Activated CD8-positive, alpha-beta T cell treated with anti-CD3 and anti-CD28 coated beads for 36 hours (primary cell): ENCODE data around the gene TOM1L2. TPM values are rescaled to one million over a fixed set of nuclear protein-coding genes. Genes with fewer than 3 reads are reported as not detected.

Experiments used
- ATAC-seq: fragments of 200-7000 bp; cut with Tn5 transposase; one replicate; pipeline ENCODE4 v1.10.0; 2021; ENCODE audit warnings: mild to moderate bottlenecking, moderate library complexity
- CTCF ChIA-PET: fragments of 350-600 bp; sonication (Branson Sonifier 250); formaldehyde crosslinking; loops from one replicate; lab custom pipeline; 2021; ENCODE audit warnings: antibody characterized with exemption; lab: Charles Lee
- POLR2A ChIA-PET: fragments of 350-600 bp; sonication (Branson Sonifier 250); formaldehyde crosslinking; loops from one replicate; lab custom pipeline; 2021; ENCODE audit warnings: antibody characterized with exemption; lab: Charles Lee
- DNase-seq: peaks from one replicate; pipeline ENCODE4 v3.0.0-alpha.2; 2020
- H3K27ac Mint-ChIP-seq: one replicate; pipeline ENCODE4 v1.8.0; 2021; ENCODE audit warnings: mild to moderate bottlenecking, mixed read lengths
- H3K27me3 Mint-ChIP-seq: one replicate; pipeline ENCODE4 v1.8.0; 2021; ENCODE audit warnings: mixed read lengths
- H3K36me3 Mint-ChIP-seq: one replicate; pipeline ENCODE4 v1.8.0; 2021; ENCODE audit warnings: low read depth, mixed read lengths
- H3K4me1 Mint-ChIP-seq: one replicate; pipeline ENCODE4 v1.8.0; 2021; ENCODE audit warnings: low read depth, mixed read lengths
- H3K4me3 Mint-ChIP-seq: one replicate; pipeline ENCODE4 v1.8.0; 2021; ENCODE audit warnings: mild to moderate bottlenecking, moderate library complexity, mixed read lengths
- H3K9me3 Mint-ChIP-seq: one replicate; pipeline ENCODE4 v1.8.0; 2021; ENCODE audit warnings: mixed read lengths
- intact Hi-C: fragments of 100-400 bp; cut with micrococcal nuclease; formaldehyde crosslinking; loops from one replicate; pipeline ENCODE4 v1.10.0; 2022
- total RNA-seq, 2 experiments: library from RNA; stranded (reverse); gene quantifications; one replicate each; pipeline ENCODE4 v1.2.3, GENCODE V29; 2021
- TF ChIP-seq, protein P1 (sequence below): fragments of 200-600 bp; IDR thresholded peaks from one replicate; pipeline ENCODE4 v1.8.0; 2022; ENCODE audit warnings: antibody characterized with exemption, mild to moderate bottlenecking

The TOM1L2 gene
- total RNA-seq, 2 experiments from 2014 or later = 10.3 to 10.8 TPM

DNA sequence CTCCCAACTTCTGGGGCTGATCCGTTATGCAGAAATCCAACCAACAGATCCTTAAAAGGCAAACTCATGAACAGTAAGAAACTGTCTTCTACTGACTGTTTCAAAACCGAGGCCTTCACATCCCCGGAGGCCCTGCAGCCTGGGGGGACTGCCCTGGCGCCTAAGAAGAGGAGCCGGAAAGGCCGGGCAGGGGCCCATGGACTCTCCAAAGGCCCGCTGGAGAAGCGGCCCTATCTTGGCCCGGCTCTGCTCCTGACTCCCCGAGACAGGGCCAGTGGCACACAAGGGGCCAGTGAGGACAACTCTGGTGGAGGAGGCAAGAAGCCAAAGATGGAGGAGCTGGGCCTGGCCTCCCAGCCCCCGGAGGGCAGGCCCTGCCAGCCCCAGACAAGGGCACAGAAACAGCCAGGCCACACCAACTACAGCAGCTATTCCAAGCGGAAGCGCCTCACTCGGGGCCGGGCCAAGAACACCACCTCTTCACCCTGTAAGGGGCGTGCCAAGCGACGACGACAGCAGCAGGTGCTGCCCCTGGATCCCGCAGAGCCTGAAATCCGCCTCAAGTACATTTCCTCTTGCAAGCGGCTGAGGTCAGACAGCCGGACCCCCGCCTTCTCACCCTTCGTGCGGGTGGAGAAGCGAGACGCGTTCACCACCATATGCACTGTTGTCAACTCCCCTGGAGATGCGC is 174.9 kb downstream of the TOM1L2 start:
- DNase-seq = no peak
- no peaks in the 10 kb centered on the region for H3K9me3 Mint-ChIP-seq
- ATAC-seq = no peak
- H3K27ac Mint-ChIP-seq = no peak overlapping the region
- peaks cover 9% of the 10 kb centered on the region for H3K36me3 Mint-ChIP-seq
- H3K27me3 Mint-ChIP-seq = no peaks in the 10 kb centered on the region
- no peak overlapping the region for H3K4me3 Mint-ChIP-seq
- ChIA-PET POLR2A (interaction anchor here (1.6 kb wide), 1 partner anchor 10 kb away, joined by 6 read pairs; no protein-coding TSS in a partner anchor), CTCF (interaction anchor here (0.9 kb wide), 2 partner anchors 15 to 88 kb away, joined by 3 read pairs; no protein-coding TSS in a partner anchor)
- intact Hi-C loops = no loop called here
- H3K4me1 Mint-ChIP-seq = peaks cover 16% of the 10 kb centered on the region
- TF ChIP-seq, protein P1, sequence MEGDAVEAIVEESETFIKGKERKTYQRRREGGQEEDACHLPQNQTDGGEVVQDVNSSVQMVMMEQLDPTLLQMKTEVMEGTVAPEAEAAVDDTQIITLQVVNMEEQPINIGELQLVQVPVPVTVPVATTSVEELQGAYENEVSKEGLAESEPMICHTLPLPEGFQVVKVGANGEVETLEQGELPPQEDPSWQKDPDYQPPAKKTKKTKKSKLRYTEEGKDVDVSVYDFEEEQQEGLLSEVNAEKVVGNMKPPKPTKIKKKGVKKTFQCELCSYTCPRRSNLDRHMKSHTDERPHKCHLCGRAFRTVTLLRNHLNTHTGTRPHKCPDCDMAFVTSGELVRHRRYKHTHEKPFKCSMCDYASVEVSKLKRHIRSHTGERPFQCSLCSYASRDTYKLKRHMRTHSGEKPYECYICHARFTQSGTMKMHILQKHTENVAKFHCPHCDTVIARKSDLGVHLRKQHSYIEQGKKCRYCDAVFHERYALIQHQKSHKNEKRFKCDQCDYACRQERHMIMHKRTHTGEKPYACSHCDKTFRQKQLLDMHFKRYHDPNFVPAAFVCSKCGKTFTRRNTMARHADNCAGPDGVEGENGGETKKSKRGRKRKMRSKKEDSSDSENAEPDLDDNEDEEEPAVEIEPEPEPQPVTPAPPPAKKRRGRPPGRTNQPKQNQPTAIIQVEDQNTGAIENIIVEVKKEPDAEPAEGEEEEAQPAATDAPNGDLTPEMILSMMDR = no peak

DNA sequence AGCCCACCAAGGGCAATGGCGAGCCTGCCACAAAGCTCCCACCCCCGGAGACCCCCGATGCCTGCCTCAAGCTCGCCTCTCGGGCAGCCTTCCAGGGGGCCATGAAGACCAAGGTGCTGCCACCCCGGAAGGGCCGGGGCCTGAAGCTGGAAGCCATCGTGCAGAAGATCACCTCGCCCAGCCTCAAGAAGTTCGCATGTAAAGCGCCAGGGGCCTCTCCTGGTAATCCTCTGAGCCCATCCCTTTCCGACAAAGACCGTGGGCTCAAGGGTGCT is 175.5 kb downstream of the TOM1L2 start:
- ChIA-PET POLR2A (interaction anchor here (1.1 to 1.6 kb wide), 2 partner anchors 10 to 15 kb away, joined by 3 to 6 read pairs; no protein-coding TSS in a partner anchor), CTCF (interaction anchor here (0.9 kb wide), 1 partner anchor 14 kb away, joined by 3 read pairs; no protein-coding TSS in a partner anchor)
- ATAC-seq = no peak
- DNase-seq = no peak
- Mint-ChIP-seq H3K36me3 (peaks cover 9% of the 10 kb centered on the region), H3K4me1 (peaks cover 22% of the 10 kb centered on the region), H3K27ac (no peak overlapping the region), H3K27me3 (no peaks in the 10 kb centered on the region), H3K9me3 (no peaks in the 10 kb centered on the region), H3K4me3 (no peak overlapping the region)
- TF ChIP-seq, protein P1 = no peak
- intact Hi-C loops = no loop called here

DNA sequence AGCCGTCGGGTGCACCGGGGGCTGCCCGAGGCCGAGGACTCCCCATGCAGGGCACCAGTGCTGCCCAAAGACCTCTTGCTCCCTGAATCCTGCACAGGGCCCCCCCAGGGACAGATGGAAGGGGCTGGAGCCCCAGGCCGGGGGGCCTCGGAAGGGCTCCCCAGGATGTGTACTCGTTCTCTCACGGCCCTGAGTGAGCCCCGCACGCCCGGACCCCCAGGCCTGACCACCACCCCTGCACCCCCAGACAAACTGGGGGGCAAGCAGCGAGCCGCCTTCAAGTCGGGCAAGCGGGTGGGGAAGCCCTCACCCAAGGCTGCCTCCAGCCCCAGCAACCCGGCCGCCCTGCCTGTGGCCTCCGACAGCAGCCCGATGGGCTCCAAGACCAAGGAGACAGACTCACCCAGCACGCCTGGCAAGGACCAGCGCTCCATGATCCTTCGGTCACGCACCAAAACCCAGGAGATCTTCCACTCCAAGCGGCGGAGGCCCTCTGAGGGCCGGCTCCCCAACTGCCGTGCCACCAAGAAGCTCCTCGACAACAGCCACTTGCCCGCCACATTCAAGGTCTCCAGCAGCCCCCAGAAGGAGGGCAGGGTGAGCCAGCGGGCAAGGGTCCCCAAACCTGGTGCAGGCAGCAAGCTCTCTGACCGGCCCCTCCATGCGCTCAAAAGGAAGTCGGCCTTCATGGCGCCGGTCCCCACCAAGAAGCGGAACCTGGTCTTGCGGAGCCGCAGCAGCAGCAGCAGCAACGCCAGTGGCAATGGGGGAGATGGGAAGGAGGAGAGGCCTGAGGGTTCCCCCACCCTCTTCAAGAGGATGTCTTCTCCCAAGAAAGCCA is 176.0 kb downstream of the TOM1L2 start:
- DNase-seq = no peak
- ChIA-PET CTCF (interaction anchor here (0.9 to 1.7 kb wide), 2 partner anchors 11 to 14 kb away, joined by 3 to 6 read pairs; no protein-coding TSS in a partner anchor), POLR2A (interaction anchor here (1.1 to 1.6 kb wide), 2 partner anchors 11 to 15 kb away, joined by 3 to 6 read pairs; no protein-coding TSS in a partner anchor)
- H3K4me1 Mint-ChIP-seq = peaks cover 24% of the 10 kb centered on the region
- H3K36me3 Mint-ChIP-seq = peaks cover 9% of the 10 kb centered on the region
- H3K27me3 Mint-ChIP-seq = no peaks in the 10 kb centered on the region
- intact Hi-C loops = no loop called here
- TF ChIP-seq, protein P1 = no peak
- H3K4me3 Mint-ChIP-seq = no peak overlapping the region
- no peak for ATAC-seq
- no peaks in the 10 kb centered on the region for H3K9me3 Mint-ChIP-seq
- no peak overlapping the region for H3K27ac Mint-ChIP-seq

DNA sequence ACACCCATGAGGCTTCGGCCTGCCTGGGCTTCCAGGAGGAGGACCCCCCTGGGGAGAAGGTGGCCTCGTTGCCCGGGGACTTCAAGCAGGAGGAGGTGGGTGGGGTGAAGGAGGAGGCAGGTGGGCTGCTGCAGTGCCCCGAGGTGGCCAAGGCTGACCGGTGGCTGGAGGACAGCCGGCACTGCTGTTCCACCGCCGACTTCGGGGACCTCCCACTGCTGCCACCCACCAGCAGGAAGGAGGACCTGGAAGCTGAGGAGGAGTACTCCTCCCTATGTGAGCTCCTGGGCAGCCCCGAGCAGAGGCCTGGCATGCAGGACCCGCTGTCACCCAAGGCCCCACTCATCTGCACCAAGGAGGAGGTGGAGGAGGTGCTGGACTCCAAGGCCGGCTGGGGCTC is 176.9 kb downstream of the TOM1L2 start:
- peaks cover 9% of the 10 kb centered on the region for H3K36me3 Mint-ChIP-seq
- H3K4me1 Mint-ChIP-seq = peaks cover 24% of the 10 kb centered on the region
- TF ChIP-seq, protein P1 = no peak
- DNase-seq = no peak
- ATAC-seq = no peak
- H3K9me3 Mint-ChIP-seq = no peaks in the 10 kb centered on the region
- CTCF ChIA-PET = interaction anchor here (1.7 kb wide), 1 partner anchor 10 kb away, joined by 6 read pairs; no protein-coding TSS in a partner anchor
- no peak overlapping the region for H3K4me3 Mint-ChIP-seq
- intact Hi-C loops = no loop called here
- H3K27ac Mint-ChIP-seq = no peak overlapping the region
- H3K27me3 Mint-ChIP-seq = no peaks in the 10 kb centered on the region
- POLR2A ChIA-PET = interaction anchor here (1.0 kb wide), 1 partner anchor 38 kb away, joined by 3 read pairs; no protein-coding TSS in a partner anchor
